HepG2 (cell line): Measurements from ENCODE around the gene RBM15B. TPM values are rescaled to one million over a fixed set of nuclear protein-coding genes. Genes with fewer than 3 reads are reported as not detected.
A peak's percentile ranks its signal among the peaks of the same experiment; 100 is the strongest.

Experiments
- HCFC1 ChIP-seq: fragments of 150-350 bp; IDR thresholded peaks from 2 replicates; pipeline ENCODE4 v1.6.1; 2014; ENCODE audit warnings: low read depth, low read length
- HNRNPK ChIP-seq: fragments of 200-400 bp; formaldehyde crosslinking; IDR thresholded peaks from 2 replicates; pipeline ENCODE4 v1.6.1; 2018; ENCODE audit warnings: low read length, low read depth, moderate library complexity, mild to moderate bottlenecking; ENCODE audit not compliant: poor library complexity, severe bottlenecking
- KLF6 ChIP-seq: IDR thresholded peaks from 2 replicates; pipeline ENCODE4 v1.8.0; 2016; ENCODE audit warnings: missing biosample characterization, missing genetic modification reagents
- MXD4 ChIP-seq: IDR thresholded peaks from 2 replicates; pipeline ENCODE4 v1.6.1; 2016; ENCODE audit warnings: mild to moderate bottlenecking, missing biosample characterization, missing genetic modification reagents
- MXI1 ChIP-seq: IDR thresholded peaks from 3 replicates; pipeline ENCODE4 v1.6.1; 2012; ENCODE audit warnings: low read depth, low read length, inconsistent platforms, borderline replicate concordance
- NFYC ChIP-seq: IDR thresholded peaks from 2 replicates; pipeline ENCODE4 v1.6.1; 2016; ENCODE audit warnings: missing genetic modification reagents, missing compliant biosample characterization
- RBM22 ChIP-seq: fragments of 200-400 bp; formaldehyde crosslinking; optimal IDR thresholded peaks from 2 replicates; pipeline ENCODE3; 2017; ENCODE audit warnings: mild to moderate bottlenecking, low read length, moderate library complexity
- U2AF1 ChIP-seq: fragments of 200-400 bp; formaldehyde crosslinking; optimal IDR thresholded peaks from 2 replicates; pipeline ENCODE3; 2017; ENCODE audit warnings: mild to moderate bottlenecking, low read depth, low read length
- XRCC5 ChIP-seq: fragments of 200-400 bp; formaldehyde crosslinking; optimal IDR thresholded peaks from 2 replicates; pipeline ENCODE3; 2017; ENCODE audit warnings: mild to moderate bottlenecking, low read length
- ZNF777 ChIP-seq: sonication (generic); formaldehyde crosslinking; IDR thresholded peaks from 2 replicates; pipeline ENCODE4 v1.4.0; 2020; ENCODE audit warnings: missing genetic modification reagents
- polyA plus RNA-seq, 8 experiments: library from polyadenylated mRNA; depleted of rRNA in 3 of 8; stranded (reverse) in 7 of 8; unstranded in 1 of 8; fragments of >200 nt; fragmentation: Illumina TruSeq in 4 of 8; extraction: Trizol in 4 of 8; gene quantifications; 2 replicates each; pipeline versions ENCODE4 v1.2.1 to v1.2.3, GENCODE V29; 2011 to 2016; ENCODE audit warnings: low read depth in 4 of 8, missing spikeins in 1 of 8, mixed read lengths in 1 of 8; ENCODE audit not compliant: insufficient read depth in 1 of 8
- total RNA-seq, 5 experiments: library from RNA; depleted of rRNA; stranded (reverse); fragments of >200 nt; fragmentation: Illumina TruSeq; extraction: Trizol; gene quantifications; 2 replicates each; pipeline ENCODE4 v1.2.3, GENCODE V29; 2016; ENCODE audit warnings: low read depth in 1 of 5
- TF ChIP-seq, protein P1 (sequence below): sonication (generic); formaldehyde crosslinking; IDR thresholded peaks from 2 replicates; pipeline ENCODE4 v1.5.1; 2020; ENCODE audit warnings: mild to moderate bottlenecking, missing genetic modification reagents, moderate library complexity
- TF ChIP-seq, protein P2 (sequence below): sonication (generic); formaldehyde crosslinking; IDR thresholded peaks from 2 replicates; pipeline ENCODE4 v1.4.0; 2020; ENCODE audit warnings: mild to moderate bottlenecking, missing genetic modification reagents
- TF ChIP-seq, protein P3 (sequence below): IDR thresholded peaks from 2 replicates; pipeline ENCODE4 v1.6.1; 2012; ENCODE audit warnings: low read depth, low read length, improper control_type of control experiment
- TF ChIP-seq, protein P4 (sequence below): sonication (generic); formaldehyde crosslinking; IDR thresholded peaks from 2 replicates; pipeline ENCODE4 v1.4.0; 2020; ENCODE audit warnings: low read depth, mild to moderate bottlenecking, missing genetic modification reagents
- TF ChIP-seq, protein P5 (sequence below): sonication (generic); formaldehyde crosslinking; IDR thresholded peaks from 2 replicates; pipeline ENCODE4 v1.4.0; 2020; ENCODE audit warnings: missing genetic modification reagents
- TF ChIP-seq, protein P6 (sequence below), 2 experiments: IDR thresholded peaks; 2 replicates each; pipeline ENCODE4 v1.6.1; 2011 to 2012; ENCODE audit warnings: low read length in 2 of 2, borderline replicate concordance in 1 of 2, low read depth in 1 of 2, mild to moderate bottlenecking in 1 of 2, moderate library complexity in 1 of 2

The RBM15B gene
- total and polyA plus RNA-seq, 2 of the 13 experiments (the other 11 are each of a cell fraction or from before 2014, with no cell fraction given), result 8.2 to 19.3 TPM

DNA sequence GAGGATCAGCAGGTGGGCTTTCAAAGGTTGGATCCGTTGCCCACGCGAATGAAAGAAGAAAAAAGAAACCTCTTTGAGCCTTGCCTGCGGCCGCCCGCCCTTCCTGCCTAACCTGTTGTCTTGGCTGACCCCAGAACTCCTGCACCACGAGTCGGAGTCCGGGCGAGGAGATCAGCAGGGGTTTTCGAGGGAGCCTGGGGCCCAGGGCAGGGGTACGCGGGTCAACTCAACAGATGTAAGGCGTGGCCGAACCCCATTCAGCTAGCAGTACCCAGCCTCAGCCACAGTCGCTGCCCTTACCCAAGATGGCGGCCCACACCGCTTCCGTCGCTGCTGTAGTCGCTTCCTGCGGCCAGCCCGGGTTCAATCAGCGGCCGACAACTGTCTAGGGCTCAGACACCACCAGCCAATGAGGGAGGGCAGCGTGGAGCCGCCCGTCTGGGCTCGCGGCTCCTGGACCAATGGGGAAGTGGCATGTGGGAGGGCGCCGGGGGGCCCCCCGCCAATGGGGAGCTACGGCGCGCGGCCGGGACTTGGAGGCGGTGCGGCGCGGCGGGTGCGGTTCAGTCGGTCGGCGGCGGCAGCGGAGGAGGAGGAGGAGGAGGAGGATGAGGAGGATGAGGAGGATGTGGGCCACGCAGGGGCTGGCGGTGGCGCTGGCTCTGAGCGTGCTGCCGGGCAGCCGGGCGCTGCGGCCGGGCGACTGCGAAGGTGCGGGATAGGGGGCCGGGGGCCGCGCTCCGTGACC, 6.2 kb upstream of the RBM15B start, which contains the start of gene MANF (continued):
- TF ChIP-seq ZNF777 (CRISPR knock-in tag) (peak; percentile 65), U2AF1 (peak; percentile 56), HNRNPK (peak; percentile 99), KLF6 (0 out of 2 replicates have a peak, but pooled peaks have one; percentile 23), NFYC (CRISPR knock-in tag) (peak; percentile 99), MXD4 (CRISPR knock-in tag) (peak; percentile 72), XRCC5 (peak; percentile 42), MXI1 (peak; percentile 47; the same call in 1 of the 3 replicates), HCFC1 (peak; percentile 77), RBM22 (no peak)
- TF ChIP-seq, protein P1, sequence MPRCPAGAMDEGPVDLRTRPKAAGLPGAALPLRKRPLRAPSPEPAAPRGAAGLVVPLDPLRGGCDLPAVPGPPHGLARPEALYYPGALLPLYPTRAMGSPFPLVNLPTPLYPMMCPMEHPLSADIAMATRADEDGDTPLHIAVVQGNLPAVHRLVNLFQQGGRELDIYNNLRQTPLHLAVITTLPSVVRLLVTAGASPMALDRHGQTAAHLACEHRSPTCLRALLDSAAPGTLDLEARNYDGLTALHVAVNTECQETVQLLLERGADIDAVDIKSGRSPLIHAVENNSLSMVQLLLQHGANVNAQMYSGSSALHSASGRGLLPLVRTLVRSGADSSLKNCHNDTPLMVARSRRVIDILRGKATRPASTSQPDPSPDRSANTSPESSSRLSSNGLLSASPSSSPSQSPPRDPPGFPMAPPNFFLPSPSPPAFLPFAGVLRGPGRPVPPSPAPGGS (CRISPR knock-in tag), result peak; percentile 90
- TF ChIP-seq, protein P2, sequence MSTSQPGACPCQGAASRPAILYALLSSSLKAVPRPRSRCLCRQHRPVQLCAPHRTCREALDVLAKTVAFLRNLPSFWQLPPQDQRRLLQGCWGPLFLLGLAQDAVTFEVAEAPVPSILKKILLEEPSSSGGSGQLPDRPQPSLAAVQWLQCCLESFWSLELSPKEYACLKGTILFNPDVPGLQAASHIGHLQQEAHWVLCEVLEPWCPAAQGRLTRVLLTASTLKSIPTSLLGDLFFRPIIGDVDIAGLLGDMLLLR (CRISPR knock-in tag), result peak; percentile 37; the same call in 1 of the 2 replicates
- TF ChIP-seq, protein P3, sequence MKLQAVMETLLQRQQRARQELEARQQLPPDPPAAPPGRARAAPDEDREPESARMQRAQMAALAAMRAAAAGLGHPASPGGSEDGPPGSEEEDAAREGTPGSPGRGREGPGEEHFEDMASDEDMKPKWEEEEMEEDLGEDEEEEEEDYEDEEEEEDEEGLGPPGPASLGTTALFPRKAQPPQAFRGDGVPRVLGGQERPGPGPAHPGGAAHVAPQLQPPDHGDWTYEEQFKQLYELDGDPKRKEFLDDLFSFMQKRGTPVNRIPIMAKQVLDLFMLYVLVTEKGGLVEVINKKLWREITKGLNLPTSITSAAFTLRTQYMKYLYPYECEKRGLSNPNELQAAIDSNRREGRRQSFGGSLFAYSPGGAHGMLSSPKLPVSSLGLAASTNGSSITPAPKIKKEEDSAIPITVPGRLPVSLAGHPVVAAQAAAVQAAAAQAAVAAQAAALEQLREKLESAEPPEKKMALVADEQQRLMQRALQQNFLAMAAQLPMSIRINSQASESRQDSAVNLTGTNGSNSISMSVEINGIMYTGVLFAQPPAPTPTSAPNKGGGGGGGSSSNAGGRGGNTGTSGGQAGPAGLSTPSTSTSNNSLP, result no peak
- TF ChIP-seq, protein P4, sequence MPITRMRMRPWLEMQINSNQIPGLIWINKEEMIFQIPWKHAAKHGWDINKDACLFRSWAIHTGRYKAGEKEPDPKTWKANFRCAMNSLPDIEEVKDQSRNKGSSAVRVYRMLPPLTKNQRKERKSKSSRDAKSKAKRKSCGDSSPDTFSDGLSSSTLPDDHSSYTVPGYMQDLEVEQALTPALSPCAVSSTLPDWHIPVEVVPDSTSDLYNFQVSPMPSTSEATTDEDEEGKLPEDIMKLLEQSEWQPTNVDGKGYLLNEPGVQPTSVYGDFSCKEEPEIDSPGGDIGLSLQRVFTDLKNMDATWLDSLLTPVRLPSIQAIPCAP (CRISPR knock-in tag), result no peak
- TF ChIP-seq, protein P5, sequence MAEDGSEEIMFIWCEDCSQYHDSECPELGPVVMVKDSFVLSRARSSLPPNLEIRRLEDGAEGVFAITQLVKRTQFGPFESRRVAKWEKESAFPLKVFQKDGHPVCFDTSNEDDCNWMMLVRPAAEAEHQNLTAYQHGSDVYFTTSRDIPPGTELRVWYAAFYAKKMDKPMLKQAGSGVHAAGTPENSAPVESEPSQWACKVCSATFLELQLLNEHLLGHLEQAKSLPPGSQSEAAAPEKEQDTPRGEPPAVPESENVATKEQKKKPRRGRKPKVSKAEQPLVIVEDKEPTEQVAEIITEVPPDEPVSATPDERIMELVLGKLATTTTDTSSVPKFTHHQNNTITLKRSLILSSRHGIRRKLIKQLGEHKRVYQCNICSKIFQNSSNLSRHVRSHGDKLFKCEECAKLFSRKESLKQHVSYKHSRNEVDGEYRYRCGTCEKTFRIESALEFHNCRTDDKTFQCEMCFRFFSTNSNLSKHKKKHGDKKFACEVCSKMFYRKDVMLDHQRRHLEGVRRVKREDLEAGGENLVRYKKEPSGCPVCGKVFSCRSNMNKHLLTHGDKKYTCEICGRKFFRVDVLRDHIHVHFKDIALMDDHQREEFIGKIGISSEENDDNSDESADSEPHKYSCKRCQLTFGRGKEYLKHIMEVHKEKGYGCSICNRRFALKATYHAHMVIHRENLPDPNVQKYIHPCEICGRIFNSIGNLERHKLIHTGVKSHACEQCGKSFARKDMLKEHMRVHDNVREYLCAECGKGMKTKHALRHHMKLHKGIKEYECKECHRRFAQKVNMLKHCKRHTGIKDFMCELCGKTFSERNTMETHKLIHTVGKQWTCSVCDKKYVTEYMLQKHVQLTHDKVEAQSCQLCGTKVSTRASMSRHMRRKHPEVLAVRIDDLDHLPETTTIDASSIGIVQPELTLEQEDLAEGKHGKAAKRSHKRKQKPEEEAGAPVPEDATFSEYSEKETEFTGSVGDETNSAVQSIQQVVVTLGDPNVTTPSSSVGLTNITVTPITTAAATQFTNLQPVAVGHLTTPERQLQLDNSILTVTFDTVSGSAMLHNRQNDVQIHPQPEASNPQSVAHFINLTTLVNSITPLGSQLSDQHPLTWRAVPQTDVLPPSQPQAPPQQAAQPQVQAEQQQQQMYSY (CRISPR knock-in tag), result no peak
- TF ChIP-seq, protein P6, sequence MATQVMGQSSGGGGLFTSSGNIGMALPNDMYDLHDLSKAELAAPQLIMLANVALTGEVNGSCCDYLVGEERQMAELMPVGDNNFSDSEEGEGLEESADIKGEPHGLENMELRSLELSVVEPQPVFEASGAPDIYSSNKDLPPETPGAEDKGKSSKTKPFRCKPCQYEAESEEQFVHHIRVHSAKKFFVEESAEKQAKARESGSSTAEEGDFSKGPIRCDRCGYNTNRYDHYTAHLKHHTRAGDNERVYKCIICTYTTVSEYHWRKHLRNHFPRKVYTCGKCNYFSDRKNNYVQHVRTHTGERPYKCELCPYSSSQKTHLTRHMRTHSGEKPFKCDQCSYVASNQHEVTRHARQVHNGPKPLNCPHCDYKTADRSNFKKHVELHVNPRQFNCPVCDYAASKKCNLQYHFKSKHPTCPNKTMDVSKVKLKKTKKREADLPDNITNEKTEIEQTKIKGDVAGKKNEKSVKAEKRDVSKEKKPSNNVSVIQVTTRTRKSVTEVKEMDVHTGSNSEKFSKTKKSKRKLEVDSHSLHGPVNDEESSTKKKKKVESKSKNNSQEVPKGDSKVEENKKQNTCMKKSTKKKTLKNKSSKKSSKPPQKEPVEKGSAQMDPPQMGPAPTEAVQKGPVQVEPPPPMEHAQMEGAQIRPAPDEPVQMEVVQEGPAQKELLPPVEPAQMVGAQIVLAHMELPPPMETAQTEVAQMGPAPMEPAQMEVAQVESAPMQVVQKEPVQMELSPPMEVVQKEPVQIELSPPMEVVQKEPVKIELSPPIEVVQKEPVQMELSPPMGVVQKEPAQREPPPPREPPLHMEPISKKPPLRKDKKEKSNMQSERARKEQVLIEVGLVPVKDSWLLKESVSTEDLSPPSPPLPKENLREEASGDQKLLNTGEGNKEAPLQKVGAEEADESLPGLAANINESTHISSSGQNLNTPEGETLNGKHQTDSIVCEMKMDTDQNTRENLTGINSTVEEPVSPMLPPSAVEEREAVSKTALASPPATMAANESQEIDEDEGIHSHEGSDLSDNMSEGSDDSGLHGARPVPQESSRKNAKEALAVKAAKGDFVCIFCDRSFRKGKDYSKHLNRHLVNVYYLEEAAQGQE (IDR thresholded peaks at IDR 0.05; ENCODE audit: borderline replicate concordance in 1 of 2, low read depth in 1 of 2, low read length in 2 of 2), result peak in 1 of 2 experiments; percentile 26; a peak in 1 of 4 replicates
